ENCODE results near the gene FGFBP2.
A peak's percentile ranks its signal among the peaks of the same experiment; 100 is the strongest.

The FGFBP2 gene

GRCh38 chr4:15963576-15963975 lies 601 bp upstream of the FGFBP2 start:
- H3F3A ChIP-seq (ENCODE audit: low read depth): no peaks in the 10 kb centered on the region
- no peaks in the 10 kb centered on the region for H3K79me2 ChIP-seq (ENCODE audit: insufficient read depth, low read length)
- peak overlapping the region; percentile 52 for H3K4me2 ChIP-seq (ENCODE audit: low read depth, low read length, poor library complexity, severe bottlenecking)
- H2AFZ ChIP-seq (ENCODE audit: low read length): peak overlapping the region; percentile 39; the same call in 1 of the 2 replicates
- no peak overlapping the region for H3K4me3 ChIP-seq (ENCODE audit: low read length, poor library complexity, severe bottlenecking)
- TF ChIP-seq EZH2phosphoT487 (IDR thresholded peaks at IDR 0.05; ENCODE audit: borderline replicate concordance): no peak
- TF ChIP-seq CTCF (conservative IDR thresholded peaks at IDR 0.05; ENCODE audit: low read length): no peak
- H3K9me3 ChIP-seq (ENCODE audit: insufficient read depth, low read depth, low read length): no peaks in the 10 kb centered on the region
- H3K27me3 ChIP-seq (ENCODE audit: insufficient read depth, low read length, poor library complexity, severe bottlenecking): no peaks in the 10 kb centered on the region
- peaks cover 6% of the 10 kb centered on the region for H3K4me1 ChIP-seq (ENCODE audit: insufficient read depth, low read length, poor library complexity, severe bottlenecking)
- no peak overlapping the region for H3K9ac ChIP-seq (ENCODE audit: low read depth, low read length, poor library complexity, severe bottlenecking)
- no peaks in the 10 kb centered on the region for H3K9me2 ChIP-seq (replicated peaks; ENCODE audit: low read depth, low read length)
- H4K20me1 ChIP-seq (ENCODE audit: insufficient read depth, low read length, poor library complexity, severe bottlenecking): no peaks in the 10 kb centered on the region
- no peaks in the 10 kb centered on the region for H3K36me3 ChIP-seq (ENCODE audit: insufficient read depth, low read length)

- H3K79me2 ChIP-seq (ENCODE audit: insufficient read depth, low read length): no peaks in the 10 kb centered on the region
- TF ChIP-seq EZH2phosphoT487 (IDR thresholded peaks at IDR 0.05; ENCODE audit: borderline replicate concordance) (no peak), CTCF (conservative IDR thresholded peaks at IDR 0.05; ENCODE audit: low read length) (no peak)
- no peaks in the 10 kb centered on the region for H3K9me3 ChIP-seq (ENCODE audit: insufficient read depth, low read depth, low read length)
- H3K4me3 ChIP-seq (ENCODE audit: low read length, poor library complexity, severe bottlenecking): no peak overlapping the region
- H2AFZ ChIP-seq (ENCODE audit: low read length): no peak overlapping the region; the same call in 1 of the 2 replicates
- H3K9ac ChIP-seq (ENCODE audit: low read depth, low read length, poor library complexity, severe bottlenecking): no peak overlapping the region
- no peaks in the 10 kb centered on the region for H3K27me3 ChIP-seq (ENCODE audit: insufficient read depth, low read length, poor library complexity, severe bottlenecking)
- no peaks in the 10 kb centered on the region for H4K20me1 ChIP-seq (ENCODE audit: insufficient read depth, low read length, poor library complexity, severe bottlenecking)
- peaks cover 6% of the 10 kb centered on the region for H3K4me1 ChIP-seq (ENCODE audit: insufficient read depth, low read length, poor library complexity, severe bottlenecking)
- H3K36me3 ChIP-seq (ENCODE audit: insufficient read depth, low read length): no peaks in the 10 kb centered on the region
- H3F3A ChIP-seq (ENCODE audit: low read depth): no peaks in the 10 kb centered on the region
- peak overlapping the region; percentile 52 for H3K4me2 ChIP-seq (ENCODE audit: low read depth, low read length, poor library complexity, severe bottlenecking)
- no peaks in the 10 kb centered on the region for H3K9me2 ChIP-seq (replicated peaks; ENCODE audit: low read depth, low read length)
Measured at GRCh38 chr4:15961781-15962510, 1.0 kb downstream of the FGFBP2 start.

GRCh38 chr4:15958562-15958961 lies 4.4 kb downstream of the FGFBP2 start:
- no peaks in the 10 kb centered on the region for H4K20me1 ChIP-seq (ENCODE audit: insufficient read depth, low read length, poor library complexity, severe bottlenecking)
- H3K9ac ChIP-seq (ENCODE audit: low read depth, low read length, poor library complexity, severe bottlenecking): no peak overlapping the region
- no peak overlapping the region for H3K4me3 ChIP-seq (ENCODE audit: low read length, poor library complexity, severe bottlenecking)
- no peaks in the 10 kb centered on the region for H3K9me2 ChIP-seq (replicated peaks; ENCODE audit: low read depth, low read length)
- peaks cover 4% of the 10 kb centered on the region for H3K4me1 ChIP-seq (ENCODE audit: insufficient read depth, low read length, poor library complexity, severe bottlenecking)
- H3K36me3 ChIP-seq (ENCODE audit: insufficient read depth, low read length): no peaks in the 10 kb centered on the region
- no peaks in the 10 kb centered on the region for H3K9me3 ChIP-seq (ENCODE audit: insufficient read depth, low read depth, low read length)
- no peak overlapping the region for H3K4me2 ChIP-seq (ENCODE audit: low read depth, low read length, poor library complexity, severe bottlenecking)
- no peaks in the 10 kb centered on the region for H3K79me2 ChIP-seq (ENCODE audit: insufficient read depth, low read length)
- no peaks in the 10 kb centered on the region for H3F3A ChIP-seq (ENCODE audit: low read depth)
- no peaks in the 10 kb centered on the region for H3K27me3 ChIP-seq (ENCODE audit: insufficient read depth, low read length, poor library complexity, severe bottlenecking)
- TF ChIP-seq EZH2phosphoT487 (IDR thresholded peaks at IDR 0.05; ENCODE audit: borderline replicate concordance) (no peak), CTCF (conservative IDR thresholded peaks at IDR 0.05; ENCODE audit: low read length) (no peak)
- H2AFZ ChIP-seq (ENCODE audit: low read length): no peak overlapping the region

Data from Loucy (cell line).